Measurements from ENCODE around the gene SAA4.

SAA4 gene

DNA sequence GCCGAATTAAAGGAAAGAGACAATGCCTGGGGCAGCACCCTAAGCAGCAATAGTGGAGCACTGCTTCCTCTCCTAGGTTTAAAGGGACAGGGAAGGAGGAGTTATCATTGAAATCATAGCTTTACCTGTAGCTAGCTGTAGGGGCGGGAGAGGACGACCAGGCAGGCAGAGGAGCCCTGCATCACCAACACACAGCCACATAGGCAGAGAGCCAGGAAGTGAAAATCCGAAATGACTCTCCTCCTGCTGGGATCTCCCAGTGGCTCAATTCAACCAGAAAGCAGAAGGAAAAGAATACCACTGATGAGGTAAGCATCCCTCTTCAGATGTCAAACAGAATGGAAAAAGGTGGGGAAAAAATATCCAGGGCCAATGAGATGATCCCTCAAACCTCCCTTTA lies 43.6 kb downstream of the SAA4 start:
- TF ChIP-seq YY1 (IDR thresholded peaks at IDR 0.05; ENCODE audit: low read depth): no peak
- no peak for TF ChIP-seq ZBTB7A (IDR thresholded peaks at IDR 0.05; ENCODE audit: low read depth)
- TF ChIP-seq, protein P1, sequence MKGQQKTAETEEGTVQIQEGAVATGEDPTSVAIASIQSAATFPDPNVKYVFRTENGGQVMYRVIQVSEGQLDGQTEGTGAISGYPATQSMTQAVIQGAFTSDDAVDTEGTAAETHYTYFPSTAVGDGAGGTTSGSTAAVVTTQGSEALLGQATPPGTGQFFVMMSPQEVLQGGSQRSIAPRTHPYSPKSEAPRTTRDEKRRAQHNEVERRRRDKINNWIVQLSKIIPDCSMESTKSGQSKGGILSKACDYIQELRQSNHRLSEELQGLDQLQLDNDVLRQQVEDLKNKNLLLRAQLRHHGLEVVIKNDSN (IDR thresholded peaks at IDR 0.05): no peak
- TF ChIP-seq, protein P2, sequence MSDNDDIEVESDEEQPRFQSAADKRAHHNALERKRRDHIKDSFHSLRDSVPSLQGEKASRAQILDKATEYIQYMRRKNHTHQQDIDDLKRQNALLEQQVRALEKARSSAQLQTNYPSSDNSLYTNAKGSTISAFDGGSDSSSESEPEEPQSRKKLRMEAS (IDR thresholded peaks at IDR 0.05): no peak
- TF ChIP-seq NFIC (IDR thresholded peaks at IDR 0.05): no peak
- no peak for TF ChIP-seq TEAD4 (IDR thresholded peaks at IDR 0.05)
- TF ChIP-seq FOXM1 (IDR thresholded peaks at IDR 0.05; ENCODE audit: borderline replicate concordance, low read depth): no peak

DNA sequence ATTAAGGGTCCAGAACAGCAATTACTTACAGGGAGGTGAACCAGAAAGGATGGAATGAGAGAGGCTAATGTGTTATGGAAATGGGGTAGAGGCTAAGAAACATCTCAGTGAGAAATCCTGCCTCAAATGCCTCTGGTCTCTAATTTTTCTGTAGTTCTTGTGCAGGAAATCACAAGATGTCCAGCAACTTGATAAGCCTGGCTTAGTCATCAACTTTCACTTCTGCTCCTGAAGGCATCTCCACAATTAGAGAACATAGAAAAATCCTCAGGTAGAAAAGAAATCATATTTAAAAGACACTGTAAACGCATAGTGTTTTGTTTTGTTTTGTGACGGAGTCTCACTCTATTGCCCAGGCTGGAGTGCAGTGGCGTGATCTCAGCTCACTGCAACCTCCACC lies 45.2 kb downstream of the SAA4 start:
- no peak for TF ChIP-seq TAF1 (IDR thresholded peaks at IDR 0.05; ENCODE audit: low read depth)
- TF ChIP-seq, protein P3, sequence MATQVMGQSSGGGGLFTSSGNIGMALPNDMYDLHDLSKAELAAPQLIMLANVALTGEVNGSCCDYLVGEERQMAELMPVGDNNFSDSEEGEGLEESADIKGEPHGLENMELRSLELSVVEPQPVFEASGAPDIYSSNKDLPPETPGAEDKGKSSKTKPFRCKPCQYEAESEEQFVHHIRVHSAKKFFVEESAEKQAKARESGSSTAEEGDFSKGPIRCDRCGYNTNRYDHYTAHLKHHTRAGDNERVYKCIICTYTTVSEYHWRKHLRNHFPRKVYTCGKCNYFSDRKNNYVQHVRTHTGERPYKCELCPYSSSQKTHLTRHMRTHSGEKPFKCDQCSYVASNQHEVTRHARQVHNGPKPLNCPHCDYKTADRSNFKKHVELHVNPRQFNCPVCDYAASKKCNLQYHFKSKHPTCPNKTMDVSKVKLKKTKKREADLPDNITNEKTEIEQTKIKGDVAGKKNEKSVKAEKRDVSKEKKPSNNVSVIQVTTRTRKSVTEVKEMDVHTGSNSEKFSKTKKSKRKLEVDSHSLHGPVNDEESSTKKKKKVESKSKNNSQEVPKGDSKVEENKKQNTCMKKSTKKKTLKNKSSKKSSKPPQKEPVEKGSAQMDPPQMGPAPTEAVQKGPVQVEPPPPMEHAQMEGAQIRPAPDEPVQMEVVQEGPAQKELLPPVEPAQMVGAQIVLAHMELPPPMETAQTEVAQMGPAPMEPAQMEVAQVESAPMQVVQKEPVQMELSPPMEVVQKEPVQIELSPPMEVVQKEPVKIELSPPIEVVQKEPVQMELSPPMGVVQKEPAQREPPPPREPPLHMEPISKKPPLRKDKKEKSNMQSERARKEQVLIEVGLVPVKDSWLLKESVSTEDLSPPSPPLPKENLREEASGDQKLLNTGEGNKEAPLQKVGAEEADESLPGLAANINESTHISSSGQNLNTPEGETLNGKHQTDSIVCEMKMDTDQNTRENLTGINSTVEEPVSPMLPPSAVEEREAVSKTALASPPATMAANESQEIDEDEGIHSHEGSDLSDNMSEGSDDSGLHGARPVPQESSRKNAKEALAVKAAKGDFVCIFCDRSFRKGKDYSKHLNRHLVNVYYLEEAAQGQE (IDR thresholded peaks at IDR 0.05; ENCODE audit: low read depth): no peak
- TF ChIP-seq FOXM1 (IDR thresholded peaks at IDR 0.05; ENCODE audit: borderline replicate concordance, low read depth): no peak
- no peak for TF ChIP-seq TCF12 (IDR thresholded peaks at IDR 0.05; ENCODE audit: low read depth)
- TF ChIP-seq CREB1 (IDR thresholded peaks at IDR 0.05; ENCODE audit: low read depth): no peak
- TF ChIP-seq TEAD4 (IDR thresholded peaks at IDR 0.05): no peak
- TF ChIP-seq EGR1 (IDR thresholded peaks at IDR 0.05): no peak
- no peak for TF ChIP-seq RAD21 (IDR thresholded peaks at IDR 0.05; ENCODE audit: low read depth)
- TF ChIP-seq ZBTB7A (IDR thresholded peaks at IDR 0.05; ENCODE audit: low read depth): no peak
- TF ChIP-seq CEBPB (IDR thresholded peaks at IDR 0.05): no peak
- no peak for TF ChIP-seq YY1 (IDR thresholded peaks at IDR 0.05; ENCODE audit: low read depth)
- no peak for TF ChIP-seq NFIC (IDR thresholded peaks at IDR 0.05)

DNA sequence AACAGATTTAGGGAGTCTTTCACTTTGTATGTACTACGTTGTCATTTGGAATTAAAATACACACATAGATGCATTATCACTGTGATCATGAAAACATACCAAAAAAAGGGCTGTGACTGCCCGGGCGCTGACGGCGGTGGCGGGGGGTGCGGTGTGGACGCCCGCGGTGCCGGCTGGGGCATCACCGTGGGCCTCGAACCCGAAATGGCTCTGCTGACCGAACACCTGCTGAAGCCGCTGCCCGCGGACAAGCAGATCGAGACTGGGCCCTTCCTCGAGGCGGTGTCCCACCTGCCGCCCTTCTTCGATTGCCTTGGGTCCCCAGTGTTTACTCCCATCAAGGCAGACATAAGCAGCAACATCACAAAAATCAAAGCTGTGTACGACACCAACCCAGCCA lies 47.8 kb downstream of the SAA4 start:
- TF ChIP-seq TEAD4 (IDR thresholded peaks at IDR 0.05) (no peak), TCF12 (IDR thresholded peaks at IDR 0.05; ENCODE audit: low read depth) (no peak), CEBPB (IDR thresholded peaks at IDR 0.05) (no peak), ZBTB7A (IDR thresholded peaks at IDR 0.05; ENCODE audit: low read depth) (no peak), FOXM1 (IDR thresholded peaks at IDR 0.05; ENCODE audit: borderline replicate concordance, low read depth) (no peak), CREB1 (IDR thresholded peaks at IDR 0.05; ENCODE audit: low read depth) (no peak), EP300 (IDR thresholded peaks at IDR 0.05; ENCODE audit: borderline replicate concordance) (no peak), TAF1 (IDR thresholded peaks at IDR 0.05; ENCODE audit: low read depth) (no peak), YY1 (IDR thresholded peaks at IDR 0.05; ENCODE audit: low read depth) (no peak), RAD21 (IDR thresholded peaks at IDR 0.05; ENCODE audit: low read depth) (no peak), EGR1 (IDR thresholded peaks at IDR 0.05) (no peak), NFIC (IDR thresholded peaks at IDR 0.05) (no peak)
- TF ChIP-seq, protein P3 (IDR thresholded peaks at IDR 0.05; ENCODE audit: low read depth): no peak
- TF ChIP-seq, protein P1 (IDR thresholded peaks at IDR 0.05): no peak
- TF ChIP-seq, protein P2 (IDR thresholded peaks at IDR 0.05): no peak
